HFFc6 (cell line): ENCODE measurements around the gene ABRACL. TPM values are rescaled to one million over a fixed set of nuclear protein-coding genes. Genes with fewer than 3 reads are reported as not detected.

Experiments used
- DNase-seq: peaks from one replicate; pipeline ENCODE4 v3.0.0-alpha.2; 2018
- H3K27ac Mint-ChIP-seq: 2 replicates; pipeline ENCODE4 v1.8.0; 2020; ENCODE audit warnings: mild to moderate bottlenecking, mixed read lengths
- H3K27me3 Mint-ChIP-seq: 2 replicates; pipeline ENCODE4 v1.8.0; 2021; ENCODE audit warnings: mild to moderate bottlenecking, moderate library complexity, mixed read lengths; ENCODE audit not compliant: insufficient read depth
- H3K36me3 Mint-ChIP-seq: 2 replicates; pipeline ENCODE4 v1.8.0; 2021; ENCODE audit warnings: low read depth, mixed read lengths
- H3K4me1 Mint-ChIP-seq: 2 replicates; pipeline ENCODE4 v1.8.0; 2020; ENCODE audit warnings: low read depth, mixed read lengths
- H3K4me3 Mint-ChIP-seq: 2 replicates; pipeline ENCODE4 v1.8.0; 2020; ENCODE audit warnings: mild to moderate bottlenecking, moderate library complexity, mixed read lengths
- H3K9me3 Mint-ChIP-seq: 2 replicates; pipeline ENCODE4 v1.8.0; 2020; ENCODE audit warnings: mild to moderate bottlenecking, mixed read lengths
- total RNA-seq, 6 experiments: library from RNA; stranded (reverse); fragmentation: NEBNext Ultra II Directional; extraction: Animal tissue kit (Norgen Biotek cat#: 25700); gene quantifications; 2 replicates in 1 of 6; 3 replicates in 5 of 6; pipeline ENCODE4 v1.2.3, GENCODE V29; 2021
- TF ChIP-seq, protein P1 (sequence below): fragments of 200-600 bp; sonication (generic); IDR thresholded peaks from 2 replicates; pipeline ENCODE4 v1.5.0; 2021; ENCODE audit warnings: antibody characterized with exemption, mild to moderate bottlenecking

ABRACL gene
- total RNA-seq, 6 experiments from 2014 or later, result 18.3 to 25.5 (median 22.4) TPM

DNA sequence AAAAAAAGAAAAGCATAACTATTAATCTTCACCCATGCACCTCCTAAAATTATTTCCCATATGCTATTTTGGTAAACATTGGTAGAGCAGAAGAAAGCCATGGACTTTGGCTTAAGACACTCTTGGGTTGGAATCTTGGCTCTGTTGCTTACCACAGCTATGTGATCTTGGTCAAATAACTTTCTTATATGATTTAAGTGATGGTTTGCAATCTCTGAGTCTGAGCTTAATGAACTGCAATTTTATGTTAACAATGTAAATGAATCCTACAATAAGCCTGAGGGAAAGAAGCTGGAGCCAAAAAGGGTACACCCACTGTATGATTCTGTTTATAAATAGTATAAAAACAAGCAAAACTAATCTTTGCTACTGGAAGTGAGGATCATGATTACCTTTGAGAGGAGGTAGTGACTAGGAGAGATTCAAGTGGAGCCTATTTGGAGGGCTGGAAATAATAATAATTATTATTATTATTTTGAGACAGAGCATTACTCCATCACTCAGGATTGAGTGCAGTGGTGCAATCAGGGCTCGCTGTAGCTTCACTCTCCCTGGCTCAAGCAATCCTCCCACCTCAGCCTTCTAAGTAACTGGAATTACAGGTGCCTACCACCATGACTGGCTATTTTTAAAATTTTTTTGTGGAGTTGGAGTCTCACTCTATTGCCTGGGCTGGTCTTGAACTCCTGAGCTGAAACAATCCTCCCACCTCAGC lies 34.5 kb downstream of the ABRACL start:
- H3K36me3 Mint-ChIP-seq, result no peaks in the 10 kb centered on the region
- TF ChIP-seq, protein P1, sequence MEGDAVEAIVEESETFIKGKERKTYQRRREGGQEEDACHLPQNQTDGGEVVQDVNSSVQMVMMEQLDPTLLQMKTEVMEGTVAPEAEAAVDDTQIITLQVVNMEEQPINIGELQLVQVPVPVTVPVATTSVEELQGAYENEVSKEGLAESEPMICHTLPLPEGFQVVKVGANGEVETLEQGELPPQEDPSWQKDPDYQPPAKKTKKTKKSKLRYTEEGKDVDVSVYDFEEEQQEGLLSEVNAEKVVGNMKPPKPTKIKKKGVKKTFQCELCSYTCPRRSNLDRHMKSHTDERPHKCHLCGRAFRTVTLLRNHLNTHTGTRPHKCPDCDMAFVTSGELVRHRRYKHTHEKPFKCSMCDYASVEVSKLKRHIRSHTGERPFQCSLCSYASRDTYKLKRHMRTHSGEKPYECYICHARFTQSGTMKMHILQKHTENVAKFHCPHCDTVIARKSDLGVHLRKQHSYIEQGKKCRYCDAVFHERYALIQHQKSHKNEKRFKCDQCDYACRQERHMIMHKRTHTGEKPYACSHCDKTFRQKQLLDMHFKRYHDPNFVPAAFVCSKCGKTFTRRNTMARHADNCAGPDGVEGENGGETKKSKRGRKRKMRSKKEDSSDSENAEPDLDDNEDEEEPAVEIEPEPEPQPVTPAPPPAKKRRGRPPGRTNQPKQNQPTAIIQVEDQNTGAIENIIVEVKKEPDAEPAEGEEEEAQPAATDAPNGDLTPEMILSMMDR, result no peak
- no peak overlapping the region for H3K4me3 Mint-ChIP-seq
- H3K9me3 Mint-ChIP-seq, result no peaks in the 10 kb centered on the region
- H3K27ac Mint-ChIP-seq, result no peak overlapping the region
- peak; percentile 23 for DNase-seq
- H3K4me1 Mint-ChIP-seq, result peaks cover 11% of the 10 kb centered on the region
- H3K27me3 Mint-ChIP-seq, result peaks cover 5% of the 10 kb centered on the region

DNA sequence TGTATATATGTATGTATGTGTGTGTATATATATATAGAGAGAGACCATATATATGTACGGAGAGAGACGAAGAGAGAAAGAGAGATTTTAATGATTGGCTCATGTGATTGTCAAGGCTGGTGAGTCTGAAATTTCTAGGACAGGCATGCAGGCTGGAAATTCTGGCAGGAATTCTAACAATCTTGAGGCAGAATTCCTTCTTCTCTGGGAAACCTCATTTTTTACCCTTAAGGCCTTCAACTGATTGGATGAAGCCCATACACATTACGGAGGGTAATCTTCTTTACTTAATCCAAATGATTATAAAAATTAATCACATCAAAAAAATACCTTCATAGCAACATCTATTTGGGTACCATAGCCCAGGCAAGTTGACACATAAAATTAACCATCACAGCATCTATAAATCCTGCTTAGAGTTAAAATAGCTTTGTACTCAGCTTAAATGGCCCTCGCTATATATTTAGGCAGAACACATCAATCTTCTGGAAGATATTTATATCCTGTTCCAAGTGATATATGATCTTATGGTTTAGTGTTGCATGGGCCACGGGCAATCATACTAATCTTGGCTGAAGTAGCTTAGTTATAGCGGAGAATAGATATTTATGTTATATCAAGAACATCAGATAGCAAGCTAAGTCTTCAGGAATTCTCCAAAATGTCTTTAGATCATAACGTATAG lies 36.6 kb downstream of the ABRACL start:
- TF ChIP-seq, protein P1, result no peak
- H3K9me3 Mint-ChIP-seq, result no peaks in the 10 kb centered on the region
- H3K4me1 Mint-ChIP-seq, result peaks cover 8% of the 10 kb centered on the region
- peaks cover 8% of the 10 kb centered on the region for H3K27me3 Mint-ChIP-seq
- DNase-seq, result no peak
- H3K4me3 Mint-ChIP-seq, result no peak overlapping the region
- no peaks in the 10 kb centered on the region for H3K36me3 Mint-ChIP-seq
- H3K27ac Mint-ChIP-seq, result no peak overlapping the region

DNA sequence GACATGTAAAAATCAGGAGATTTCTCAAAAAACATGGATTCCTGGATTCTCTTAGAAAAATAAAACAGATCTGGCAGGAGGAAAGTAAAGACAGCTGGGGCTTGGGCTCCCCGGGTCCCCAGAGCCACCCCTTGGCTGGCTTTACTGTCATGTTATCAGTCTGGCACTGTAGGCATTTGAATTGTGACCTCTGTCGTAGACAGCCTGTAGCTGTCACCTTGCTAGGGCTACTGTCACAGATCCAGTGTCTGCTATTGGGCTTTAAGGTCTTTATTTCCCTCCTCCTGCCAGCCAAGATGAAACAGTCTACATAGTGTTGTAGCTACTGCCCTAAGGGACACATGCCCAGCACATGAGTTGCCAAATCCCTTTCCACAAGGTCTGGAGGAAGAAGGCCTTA lies 37.5 kb downstream of the ABRACL start:
- H3K4me3 Mint-ChIP-seq, result no peak overlapping the region
- TF ChIP-seq, protein P1, result no peak
- no peak for DNase-seq
- H3K4me1 Mint-ChIP-seq, result no peaks in the 10 kb centered on the region; the same call in 1 of the 2 replicates
- H3K27ac Mint-ChIP-seq, result no peak overlapping the region
- peaks cover 8% of the 10 kb centered on the region for H3K27me3 Mint-ChIP-seq
- no peaks in the 10 kb centered on the region for H3K36me3 Mint-ChIP-seq
- no peaks in the 10 kb centered on the region for H3K9me3 Mint-ChIP-seq

DNA sequence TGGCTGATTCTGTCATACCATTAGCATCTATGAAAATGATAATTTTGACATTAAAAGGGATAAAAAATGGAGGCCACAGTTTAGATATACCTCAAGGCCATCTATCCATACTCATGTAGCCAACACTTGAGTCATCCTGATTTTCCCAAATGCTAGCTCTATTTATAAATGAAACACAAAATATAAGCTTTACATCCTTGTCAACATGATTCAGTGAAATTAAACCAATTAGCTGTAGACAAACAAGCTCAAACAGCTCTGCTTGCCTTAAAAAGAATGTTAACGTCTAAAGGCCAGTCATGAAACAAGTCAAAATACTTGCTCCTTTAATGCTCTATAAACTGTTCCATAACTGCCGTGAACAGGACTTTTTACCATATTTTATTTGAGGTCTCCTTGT lies 40.3 kb downstream of the ABRACL start:
- Mint-ChIP-seq H3K27ac (no peak overlapping the region), H3K27me3 (peaks cover 8% of the 10 kb centered on the region), H3K4me1 (no peaks in the 10 kb centered on the region), H3K36me3 (no peaks in the 10 kb centered on the region), H3K4me3 (no peak overlapping the region), H3K9me3 (no peaks in the 10 kb centered on the region)
- TF ChIP-seq, protein P1, result no peak
- DNase-seq, result no peak

DNA sequence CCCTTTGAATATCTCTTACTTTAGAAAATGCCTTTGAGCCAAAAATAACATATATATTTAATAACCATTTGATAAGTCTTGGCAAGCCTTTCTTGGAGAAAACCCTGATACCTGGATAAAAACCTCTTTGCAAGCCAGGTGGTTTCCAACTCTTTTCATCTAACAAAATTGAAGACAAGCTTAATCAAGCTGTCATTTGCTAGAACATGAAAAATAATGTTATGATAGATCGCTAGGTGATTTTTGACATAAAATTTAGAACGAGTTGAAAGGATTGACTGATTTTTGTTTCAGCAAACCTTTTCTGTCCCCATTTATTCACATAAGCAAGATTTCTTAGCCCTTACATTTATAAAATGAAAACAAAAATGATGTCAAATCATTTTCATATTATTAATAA lies 44.6 kb downstream of the ABRACL start:
- Mint-ChIP-seq H3K9me3 (no peaks in the 10 kb centered on the region), H3K4me3 (no peak overlapping the region), H3K27me3 (peaks cover 7% of the 10 kb centered on the region), H3K4me1 (no peaks in the 10 kb centered on the region), H3K27ac (no peak overlapping the region), H3K36me3 (no peaks in the 10 kb centered on the region)
- TF ChIP-seq, protein P1, result no peak
- no peak for DNase-seq
